Parathyroid adenoma (tissue), 2 donors: ENCODE measurements around the gene GALK1.

ENCODE experiments used
- H2AFZ ChIP-seq: fragments of 300-600 bp; sonication (generic); one replicate; pipeline ENCODE4 v1.7.0; 2017; ENCODE audit warnings: antibody characterized with exemption, mild to moderate bottlenecking
- H3K27ac ChIP-seq: fragments of 300-600 bp; sonication (generic); one replicate; pipeline ENCODE4 v1.7.0; 2017
- H3K27me3 ChIP-seq: fragments of 300-600 bp; sonication (generic); one replicate; pipeline ENCODE4 v1.7.0; 2017; ENCODE audit warnings: low read length; ENCODE audit not compliant: control insufficient read depth, insufficient read depth
- H3K36me3 ChIP-seq: fragments of 300-600 bp; sonication (generic); one replicate; pipeline ENCODE4 v1.7.0; 2017; ENCODE audit warnings: low read length; ENCODE audit not compliant: control insufficient read depth, insufficient read depth
- H3K4me1 ChIP-seq: fragments of 300-600 bp; sonication (generic); one replicate; pipeline ENCODE4 v1.7.0; 2017; ENCODE audit warnings: control low read depth
- H3K4me2 ChIP-seq: fragments of 300-600 bp; sonication (generic); one replicate; pipeline ENCODE4 v1.7.0; 2017; ENCODE audit warnings: low read length
- H3K4me3 ChIP-seq: fragments of 300-600 bp; sonication (generic); one replicate; pipeline ENCODE4 v1.7.0; 2017; ENCODE audit warnings: low read depth, low read length
- H3K79me2 ChIP-seq: fragments of 300-600 bp; sonication (generic); one replicate; pipeline ENCODE4 v1.7.0; 2017; ENCODE audit warnings: control low read depth
- H3K9ac ChIP-seq: fragments of 300-600 bp; sonication (generic); one replicate; pipeline ENCODE4 v1.7.0; 2017; ENCODE audit warnings: mild to moderate bottlenecking
- H3K9me3 ChIP-seq: fragments of 300-600 bp; sonication (generic); one replicate; pipeline ENCODE4 v1.7.0; 2017; ENCODE audit warnings: low read length; ENCODE audit not compliant: control insufficient read depth
- CTCF ChIP-seq: fragments of 300-600 bp; sonication (generic); IDR thresholded peaks from one replicate; pipeline ENCODE4 v1.7.0; 2017; ENCODE audit warnings: antibody characterized with exemption, mild to moderate bottlenecking
- donor health status: primary hyperparathyroidism.

The GALK1 gene

DNA sequence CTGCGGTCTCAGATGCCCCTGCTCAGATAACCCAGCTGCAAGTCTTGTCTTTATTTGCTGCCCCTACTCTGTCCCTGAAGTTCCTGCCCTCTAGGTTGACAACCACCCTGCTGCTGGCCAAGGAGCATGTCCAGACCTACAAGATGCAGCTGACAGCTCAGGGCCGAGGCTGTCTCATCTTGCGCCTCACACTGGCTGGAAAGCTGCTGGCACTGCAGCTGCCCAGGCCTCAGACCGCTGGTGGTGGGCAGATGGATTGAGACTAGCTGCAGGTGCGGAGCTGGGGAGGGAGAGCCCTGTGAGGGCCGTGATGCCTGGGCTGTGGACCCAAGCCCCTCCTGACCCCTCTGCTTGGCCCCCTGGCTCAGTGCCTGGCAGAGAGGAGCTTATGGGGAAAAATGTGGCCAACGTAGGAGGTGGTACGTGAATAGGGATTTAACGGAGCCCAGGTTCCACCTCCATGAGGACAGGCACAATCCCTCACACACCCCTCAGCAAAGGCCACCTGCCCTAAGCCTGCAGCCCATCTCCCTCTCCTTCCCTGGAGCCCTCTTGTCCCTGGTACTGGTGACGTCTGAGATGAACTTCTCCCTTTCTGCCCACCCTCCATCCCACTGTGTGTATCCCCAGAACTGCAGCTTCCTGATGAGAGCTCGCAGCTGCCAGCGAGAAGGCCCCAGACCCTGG, 8.3 kb upstream of the GALK1 start:
- Histone ChIP-seq H2AFZ (no peak overlapping the region), H3K79me2 (peaks cover 21% of the 10 kb centered on the region), H3K27ac (no peak overlapping the region), H3K9ac (no peak overlapping the region), H3K4me1 (peaks cover 28% of the 10 kb centered on the region), H3K4me3 (no peak overlapping the region), H3K9me3 (no peaks in the 10 kb centered on the region), H3K27me3 (no peaks in the 10 kb centered on the region), H3K4me2 (no peak overlapping the region), H3K36me3 (no peaks in the 10 kb centered on the region)
- no peak for TF ChIP-seq CTCF

- Histone ChIP-seq H3K4me2 (peak overlapping the region; percentile 34), H3K4me3 (peak overlapping the region; percentile 11), H3K79me2 (peaks cover 19% of the 10 kb centered on the region), H2AFZ (peak overlapping the region; percentile 86), H3K36me3 (no peaks in the 10 kb centered on the region), H3K27ac (peak overlapping the region; percentile 51), H3K27me3 (no peaks in the 10 kb centered on the region), H3K9me3 (no peaks in the 10 kb centered on the region), H3K9ac (no peak overlapping the region), H3K4me1 (peaks cover 17% of the 10 kb centered on the region)
- no peak for TF ChIP-seq CTCF
Observed at GRCh38 chr17:75771334-75772281, 6.6 kb upstream of the GALK1 start.

- Histone ChIP-seq H3K27me3 (no peaks in the 10 kb centered on the region), H3K4me1 (peaks cover 11% of the 10 kb centered on the region), H3K27ac (no peak overlapping the region), H3K9me3 (no peaks in the 10 kb centered on the region), H3K9ac (no peak overlapping the region), H3K4me3 (no peak overlapping the region), H3K4me2 (no peak overlapping the region), H2AFZ (no peak overlapping the region), H3K79me2 (peaks cover 11% of the 10 kb centered on the region), H3K36me3 (no peaks in the 10 kb centered on the region)
- TF ChIP-seq CTCF, result no peak
Observed at GRCh38 chr17:75769536-75769935, 4.5 kb upstream of the GALK1 start.

DNA sequence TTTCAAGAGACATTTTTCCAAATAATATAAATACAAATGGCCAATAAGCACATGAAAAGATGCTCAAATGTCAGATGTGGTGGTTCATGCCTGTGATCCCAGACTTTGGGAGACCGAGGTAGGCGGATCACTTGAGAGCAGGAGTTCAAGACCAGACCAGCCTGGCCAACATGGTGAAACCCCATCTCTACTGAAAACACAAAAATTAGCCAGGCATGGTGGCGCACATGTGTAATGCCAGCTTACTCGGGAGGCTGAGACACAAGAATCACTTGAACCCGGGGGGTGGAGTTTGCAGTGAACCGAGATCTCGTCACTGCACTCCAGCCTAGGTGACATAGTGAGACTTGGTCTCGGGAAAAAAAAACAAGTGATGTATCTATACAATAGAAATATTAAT, 2.9 kb upstream of the GALK1 start:
- H3K4me1 ChIP-seq, result peaks cover 17% of the 10 kb centered on the region
- TF ChIP-seq CTCF, result no peak
- H3K9ac ChIP-seq, result no peak overlapping the region
- no peaks in the 10 kb centered on the region for H3K9me3 ChIP-seq
- no peak overlapping the region for H2AFZ ChIP-seq
- H3K4me2 ChIP-seq, result no peak overlapping the region
- no peak overlapping the region for H3K27ac ChIP-seq
- no peaks in the 10 kb centered on the region for H3K27me3 ChIP-seq
- H3K4me3 ChIP-seq, result no peak overlapping the region
- no peaks in the 10 kb centered on the region for H3K36me3 ChIP-seq
- H3K79me2 ChIP-seq, result no peaks in the 10 kb centered on the region
